GM21360 (cell line): ENCODE data around the gene LPCAT1.
"Not testable (repeated sequence)": the region's sequence is repeated elsewhere in the genome, so short reads cannot be mapped to it uniquely, and the experiment has no call there.

ENCODE experiments used
- ATAC-seq: cut with Tn5 transposase; IDR thresholded peaks from one replicate; pipeline ENCODE4 v1.9.1; 2021; ENCODE audit warnings: mild to moderate bottlenecking, moderate library complexity; ENCODE audit not compliant: unreplicated experiment

Gene LPCAT1

GRCh38 chr5:1510151-1510561, 13.6 kb downstream of the LPCAT1 start:
- ATAC-seq: no peak

- no peak for ATAC-seq
These were observed 14.2 kb downstream of the LPCAT1 start for GRCh38 chr5:1509346-1510085.

- ATAC-seq: no peak
These were observed 15.0 kb downstream of the LPCAT1 start for GRCh38 chr5:1508659-1509290.

GRCh38 chr5:1507961-1508658, 15.7 kb downstream of the LPCAT1 start:
- ATAC-seq: no peak

GRCh38 chr5:1507457-1507856, 16.3 kb downstream of the LPCAT1 start:
- no peak for ATAC-seq

GRCh38 chr5:1507014-1507375, 16.8 kb downstream of the LPCAT1 start:
- no peak for ATAC-seq

GRCh38 chr5:1506242-1507013, 17.3 kb downstream of the LPCAT1 start:
- ATAC-seq: no peak

- no peak for ATAC-seq
These were observed 18.1 kb downstream of the LPCAT1 start for GRCh38 chr5:1505506-1506241.

GRCh38 chr5:1505089-1505488, 18.7 kb downstream of the LPCAT1 start:
- ATAC-seq: not testable (repeated sequence)

GRCh38 chr5:1504617-1505016, 19.1 kb downstream of the LPCAT1 start:
- no peak for ATAC-seq

GRCh38 chr5:1504069-1504595, 19.6 kb downstream of the LPCAT1 start:
- ATAC-seq: no peak

- ATAC-seq: no peak
These were observed 20.3 kb downstream of the LPCAT1 start for GRCh38 chr5:1503241-1504068.

GRCh38 chr5:1502737-1503120, 21.0 kb downstream of the LPCAT1 start:
- ATAC-seq: no peak

GRCh38 chr5:1502046-1502736, 21.6 kb downstream of the LPCAT1 start:
- no peak for ATAC-seq

GRCh38 chr5:1501372-1502045, 22.3 kb downstream of the LPCAT1 start:
- ATAC-seq: no peak

GRCh38 chr5:1500411-1501091, 23.2 kb downstream of the LPCAT1 start:
- ATAC-seq: no peak

- no peak for ATAC-seq
These were observed 23.9 kb downstream of the LPCAT1 start for GRCh38 chr5:1499851-1500250.
